Measurements from ENCODE around the gene GADL1. TPM values are rescaled to one million over a fixed set of nuclear protein-coding genes. Genes with fewer than 3 reads are reported as not detected.

Gene GADL1
- total RNA-seq, 1 donor from 2014 or later = 3.3 TPM

DNA sequence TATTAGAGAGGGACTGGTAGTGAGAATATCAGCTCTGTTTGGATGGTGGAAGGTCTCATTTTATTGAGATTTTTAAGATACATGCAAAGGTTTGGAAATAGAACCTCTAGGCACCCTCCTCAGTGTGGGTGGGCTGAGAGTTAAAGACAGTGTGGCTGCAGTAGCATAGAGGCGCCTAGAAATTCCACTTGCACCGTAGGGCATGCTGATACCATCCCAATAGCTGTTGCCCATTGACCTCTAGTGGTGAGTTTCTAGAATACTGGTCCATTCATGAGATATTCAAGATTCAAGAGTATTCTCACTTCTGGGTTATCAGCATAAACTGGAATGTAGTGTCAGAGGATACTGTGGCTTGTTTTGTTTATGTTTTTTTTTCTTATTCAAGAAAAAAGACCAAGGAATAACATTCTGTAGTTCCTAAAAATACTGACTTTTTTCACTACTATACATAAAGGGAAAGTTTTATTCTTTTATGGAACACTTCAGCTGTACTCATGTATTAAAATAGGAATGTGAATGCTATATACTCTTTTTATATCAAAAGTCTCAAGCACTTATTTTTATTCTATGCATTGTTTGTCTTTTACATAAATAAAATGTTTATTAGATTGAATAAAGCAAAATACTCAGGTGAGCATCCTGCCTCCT lies 200.9 kb downstream of the GADL1 start:
- DNase-seq = peak; percentile 74

DNA sequence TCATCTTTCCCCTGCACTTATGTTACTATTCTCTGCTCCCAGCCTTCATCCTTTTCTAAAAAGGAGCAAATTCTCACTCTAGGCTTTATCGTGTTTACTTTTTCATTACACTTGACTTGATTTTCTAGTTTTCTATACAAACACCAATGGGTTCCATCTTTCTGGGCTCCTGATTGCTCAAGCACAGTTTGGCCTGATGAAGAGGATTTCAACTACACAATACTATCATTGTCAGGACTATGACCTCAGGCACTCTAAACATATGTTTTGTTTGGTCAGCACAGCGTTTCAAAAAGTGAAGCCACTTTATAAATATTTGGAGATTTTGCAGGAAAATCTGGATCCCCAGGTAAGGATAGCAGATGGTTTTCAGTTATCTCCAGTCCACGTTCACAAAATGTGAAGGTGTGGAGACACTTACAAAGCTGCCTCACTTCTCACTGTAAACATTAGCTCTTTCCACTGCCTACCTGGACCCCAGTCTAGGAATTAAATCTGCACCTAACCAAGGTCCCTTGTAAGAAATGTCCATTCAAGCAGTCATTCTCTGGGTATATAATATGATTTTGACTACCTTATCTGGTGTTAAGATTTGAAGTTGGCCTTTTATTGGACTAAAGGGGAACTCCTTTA lies 201.8 kb downstream of the GADL1 start:
- DNase-seq = no peak

DNA sequence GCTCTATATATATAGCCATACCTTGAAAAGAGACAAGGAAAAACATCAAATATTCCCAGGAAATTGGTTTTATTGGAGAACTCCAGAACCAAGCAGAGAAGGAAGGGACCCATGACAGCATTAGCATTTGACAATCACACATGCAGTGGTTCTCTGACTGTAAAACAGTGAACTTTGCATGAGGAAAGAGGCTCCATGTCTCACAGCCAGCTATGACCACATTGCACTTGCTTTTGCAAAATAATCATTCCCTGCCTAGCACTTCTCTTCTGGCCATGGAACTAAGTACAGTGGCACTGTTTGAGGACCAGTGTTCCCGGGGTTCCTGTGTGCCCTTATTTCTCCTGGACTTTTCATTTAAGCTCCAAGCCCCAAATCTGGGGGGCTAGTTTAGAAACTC lies 202.5 kb downstream of the GADL1 start:
- no peak for DNase-seq

DNA sequence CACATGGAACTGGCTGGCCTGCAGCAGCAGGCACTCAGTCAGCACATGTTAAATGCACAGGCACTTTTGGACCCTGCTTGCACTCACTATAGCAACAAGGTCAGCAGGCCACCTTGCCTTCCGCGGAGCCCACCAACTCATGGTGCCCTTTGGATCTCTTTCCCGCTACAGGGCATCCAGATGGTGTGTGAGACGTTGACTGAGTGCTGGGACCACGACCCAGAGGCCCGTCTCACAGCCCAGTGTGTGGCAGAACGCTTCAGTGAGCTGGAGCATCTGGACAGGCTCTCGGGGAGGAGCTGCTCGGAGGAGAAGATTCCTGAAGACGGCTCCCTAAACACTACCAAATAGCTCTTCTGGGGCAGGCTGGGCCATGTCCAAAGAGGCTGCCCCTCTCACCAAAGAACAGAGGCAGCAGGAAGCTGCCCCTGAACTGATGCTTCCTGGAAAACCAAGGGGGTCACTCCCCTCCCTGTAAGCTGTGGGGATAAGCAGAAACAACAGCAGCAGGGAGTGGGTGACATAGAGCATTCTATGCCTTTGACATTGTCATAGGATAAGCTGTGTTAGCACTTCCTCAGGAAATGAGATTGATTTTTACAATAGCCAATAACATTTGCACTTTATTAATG lies 203.1 kb downstream of the GADL1 start:
- no peak for DNase-seq

DNA sequence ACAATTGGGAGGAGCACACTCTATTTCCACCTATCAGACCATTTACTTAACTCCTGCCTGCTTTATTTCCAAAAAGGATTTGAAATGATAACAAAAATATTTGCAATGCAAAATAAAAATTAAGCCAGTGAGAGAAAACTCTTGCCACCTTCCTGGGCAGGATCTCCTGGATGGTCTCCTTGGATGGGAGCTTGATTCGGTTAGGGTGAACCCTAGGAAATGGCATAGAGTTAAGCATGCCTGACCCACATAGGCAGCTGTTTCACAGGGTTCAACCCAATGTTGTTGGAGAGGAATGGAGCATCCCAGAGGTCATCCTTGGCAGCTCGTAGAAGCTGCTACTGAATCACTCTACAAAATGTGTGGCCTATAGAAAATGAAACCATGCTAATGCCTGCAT lies 204.3 kb downstream of the GADL1 start:
- DNase-seq = no peak

DNA sequence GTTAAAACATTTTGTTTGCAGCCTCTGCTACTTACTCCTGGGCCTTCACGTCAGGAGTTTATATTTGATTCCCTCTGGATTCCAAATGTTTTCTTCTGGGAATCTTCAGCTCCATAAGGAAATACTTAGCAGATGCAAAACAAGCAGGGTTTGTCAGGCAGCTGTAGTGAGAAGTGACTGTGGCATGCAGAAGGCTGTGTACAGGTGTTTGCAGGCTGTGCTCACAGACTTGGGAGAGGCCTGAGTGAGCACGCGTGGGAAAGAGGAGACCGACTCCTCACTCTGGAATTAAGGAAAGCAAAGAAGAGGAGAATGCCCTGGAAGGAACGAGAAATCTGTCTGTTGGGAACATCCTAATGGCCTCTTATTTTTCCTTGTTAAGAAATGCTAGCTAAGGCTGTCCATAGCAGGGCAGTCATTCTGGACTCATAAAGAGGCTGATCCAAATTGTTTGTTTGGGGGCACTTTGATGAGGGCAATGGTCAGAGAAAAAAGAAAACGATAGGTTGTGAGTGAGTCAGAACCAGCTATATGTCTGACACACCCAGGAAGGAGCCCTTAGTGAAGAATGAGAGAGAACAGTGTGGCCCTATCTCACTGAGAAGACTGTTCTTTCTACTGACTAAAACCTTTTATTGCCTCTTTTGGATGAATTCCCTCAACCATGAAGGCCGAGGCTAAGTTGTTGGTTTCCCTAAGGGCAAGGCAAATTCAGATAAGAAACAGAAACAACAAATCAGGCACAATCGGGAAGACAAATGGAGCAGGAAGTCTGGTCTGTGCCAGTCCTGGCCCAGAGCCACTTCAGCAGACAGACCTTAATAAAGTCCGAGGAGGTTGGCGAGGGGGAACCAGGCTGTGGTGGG lies 205.5 kb downstream of the GADL1 start:
- no peak for DNase-seq

DNA sequence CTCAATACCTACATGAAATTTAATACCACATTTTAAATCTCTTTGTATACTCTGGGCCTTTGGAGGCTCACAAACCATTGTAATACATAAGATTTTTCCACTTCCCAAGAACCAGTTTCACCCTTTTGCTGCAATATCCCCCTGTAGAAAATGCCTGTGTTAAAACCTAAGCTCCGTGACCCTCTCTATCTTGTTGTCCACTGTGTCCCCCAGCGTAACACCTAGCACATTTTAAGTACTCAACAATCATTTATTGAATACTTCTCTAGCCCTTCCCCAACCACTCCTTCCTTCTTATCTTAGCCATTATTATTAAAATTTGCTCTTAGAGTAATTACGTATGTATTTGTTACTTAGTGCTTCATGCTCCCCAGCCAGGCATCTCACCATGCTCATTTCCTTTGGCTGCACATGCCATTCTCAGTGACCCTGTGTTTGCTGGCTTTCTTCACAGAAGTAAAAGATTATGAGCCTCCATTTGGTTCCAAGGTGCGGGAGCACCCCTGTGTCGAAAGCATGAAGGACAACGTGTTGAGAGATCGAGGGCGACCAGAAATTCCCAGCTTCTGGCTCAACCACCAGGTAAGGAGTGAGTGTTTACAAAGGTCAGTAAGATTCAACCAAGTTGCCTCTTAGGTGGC lies 206.4 kb downstream of the GADL1 start:
- DNase-seq = no peak

DNA sequence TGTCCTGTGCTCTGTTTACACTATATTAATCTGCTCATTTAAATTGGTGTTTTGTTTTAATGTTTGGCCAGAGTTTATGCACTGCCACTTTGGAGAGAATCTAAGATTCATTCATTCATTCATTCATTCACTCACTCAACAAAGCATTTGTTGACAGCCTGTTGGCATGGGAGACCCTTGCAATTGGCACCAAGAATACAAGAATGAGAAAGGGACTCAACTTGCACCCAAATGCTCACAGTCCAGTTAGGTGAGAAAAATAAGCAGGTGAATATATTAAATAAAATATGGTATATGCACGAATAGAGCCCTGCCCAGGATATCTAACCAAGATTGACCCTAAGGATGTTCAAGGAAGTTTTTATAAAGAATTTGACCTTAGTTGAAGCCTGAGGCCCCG lies 207.7 kb downstream of the GADL1 start:
- DNase-seq = no peak

DNA sequence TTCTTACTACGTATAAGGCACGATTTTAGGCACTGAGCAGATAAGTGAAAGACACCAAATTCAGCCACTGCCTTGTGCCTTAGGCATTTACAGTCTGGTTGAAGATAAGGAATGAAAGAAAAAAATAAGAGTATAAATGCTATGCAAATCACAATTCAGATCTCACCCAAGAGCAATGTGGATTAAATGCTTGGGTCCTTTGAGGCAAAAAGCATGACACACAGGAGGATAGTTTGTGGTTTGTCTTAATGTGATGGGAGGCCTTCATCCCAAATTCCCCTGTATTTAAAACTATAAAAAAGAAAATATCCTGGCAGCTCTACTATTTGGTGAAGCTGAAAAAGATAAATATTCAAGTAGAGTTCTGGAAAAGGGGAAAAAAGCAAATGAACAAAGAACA lies 208.3 kb downstream of the GADL1 start:
- DNase-seq = no peak

DNA sequence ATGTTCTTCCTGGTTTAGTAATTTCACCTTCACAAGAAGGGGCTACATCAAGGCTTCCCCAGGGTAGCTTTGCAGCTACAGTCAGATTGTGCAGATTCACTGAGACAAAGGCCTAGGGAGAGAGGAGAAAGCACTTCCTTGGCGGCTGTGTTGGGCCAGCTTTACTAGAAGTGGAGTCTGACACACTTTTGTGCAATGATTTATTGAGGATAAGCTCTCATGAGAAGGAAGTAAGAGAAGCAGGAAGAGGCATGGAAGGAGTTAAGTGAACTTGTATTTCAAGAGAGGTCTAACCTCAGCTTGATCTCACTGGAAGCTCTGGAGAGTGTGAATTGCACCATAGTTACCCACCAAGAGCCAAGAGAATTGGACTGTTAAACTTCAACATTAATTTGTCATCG lies 209.2 kb downstream of the GADL1 start:
- no peak for DNase-seq

DNA sequence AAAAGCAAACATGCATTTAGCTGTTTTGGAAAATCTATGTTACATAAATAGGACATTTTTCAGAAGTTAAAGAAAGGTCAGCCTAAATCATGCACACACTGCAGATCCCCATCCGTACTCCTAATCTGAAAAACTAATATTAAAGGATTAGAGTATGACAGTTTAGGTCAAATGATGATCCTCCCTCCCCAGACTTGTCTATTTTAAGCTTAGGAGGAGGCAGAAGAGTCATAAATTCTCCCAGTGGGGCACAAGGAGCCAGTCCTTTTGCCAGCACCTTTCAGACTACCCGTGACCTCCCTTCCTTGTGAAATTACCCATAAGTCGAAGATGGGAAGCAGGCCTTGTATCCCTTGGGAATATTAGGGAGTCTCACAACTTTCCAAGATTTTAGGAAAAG lies 210.1 kb downstream of the GADL1 start:
- no peak for DNase-seq

DNA sequence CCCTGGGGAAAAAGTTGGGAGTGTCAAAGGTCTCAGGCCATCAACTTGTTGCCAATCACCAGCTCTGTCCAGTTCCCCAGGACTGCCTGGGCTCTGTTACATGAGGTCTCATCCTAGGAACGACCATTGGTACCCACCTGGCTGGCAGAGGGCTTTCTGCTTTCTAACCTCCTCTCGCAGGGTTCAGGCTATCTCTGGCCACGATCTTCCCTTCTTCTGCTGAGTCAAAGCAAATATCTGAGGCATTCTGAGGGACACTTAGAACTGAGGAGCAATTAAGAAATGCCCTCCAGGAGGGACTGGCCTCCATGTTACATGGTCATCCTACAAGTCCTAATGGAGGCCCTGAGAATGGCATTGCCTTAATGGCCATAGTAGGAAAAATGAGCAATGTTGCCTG lies 210.7 kb downstream of the GADL1 start:
- no peak for DNase-seq

DNA sequence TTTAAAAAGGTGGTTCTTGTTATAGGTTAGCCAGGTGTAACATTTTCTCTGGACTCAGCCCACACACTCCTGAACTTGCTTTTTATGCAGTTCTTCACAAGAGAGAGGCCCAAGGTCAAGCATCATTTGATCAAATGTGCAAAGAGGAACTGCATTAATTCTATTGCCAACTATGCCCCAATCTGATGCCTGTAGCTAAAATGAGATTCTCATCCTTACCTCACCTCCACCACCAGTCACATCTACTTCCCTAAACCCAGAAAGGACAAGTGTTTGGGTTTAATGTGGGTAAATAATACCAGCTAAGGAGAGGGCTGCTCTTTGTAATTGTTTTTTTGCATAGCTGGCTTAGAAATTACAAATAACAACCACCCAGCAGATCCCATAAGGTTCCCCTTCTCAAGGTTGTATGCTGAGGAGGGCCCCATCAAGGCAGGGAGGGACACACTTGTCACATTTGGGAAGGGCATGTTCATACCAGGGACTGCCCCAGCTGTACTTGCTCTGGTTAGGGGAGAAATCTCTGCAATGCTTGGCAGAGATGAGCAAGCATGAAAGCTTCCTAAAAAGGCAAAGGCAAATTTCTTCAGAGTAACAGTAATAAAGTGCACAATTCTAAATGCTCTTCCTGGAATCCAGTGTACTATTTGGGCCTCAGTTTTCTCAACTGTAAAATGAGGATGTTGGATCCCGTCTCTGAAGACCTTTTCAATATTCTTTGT lies 211.9 kb downstream of the GADL1 start:
- DNase-seq = no peak

DNA sequence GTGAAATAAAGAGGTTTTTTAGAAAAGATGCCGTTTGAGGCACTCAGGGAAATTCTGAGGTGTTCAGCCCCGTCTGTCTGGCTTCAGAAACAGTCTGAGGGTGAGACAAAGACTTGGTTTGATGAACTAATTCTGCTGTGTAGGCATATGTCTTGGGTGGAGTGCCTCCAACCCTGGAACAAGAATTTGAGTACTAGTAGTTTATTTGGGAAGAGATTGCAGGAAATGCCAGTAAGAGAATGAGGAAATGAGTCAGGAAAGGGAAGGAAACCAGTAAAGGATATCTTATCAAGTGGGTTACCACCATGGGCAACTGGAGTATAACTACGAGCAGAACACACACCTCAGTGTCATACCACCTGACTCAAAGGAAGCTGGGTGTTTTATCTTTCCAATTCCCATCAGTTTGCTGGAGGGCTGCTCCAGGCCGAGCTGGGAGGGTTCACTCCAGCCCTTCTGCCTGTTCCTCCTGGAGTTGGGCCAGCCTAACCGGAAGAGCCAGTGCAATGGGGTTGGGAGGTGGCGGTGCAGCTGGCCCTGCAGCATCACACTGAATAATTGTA lies 212.7 kb downstream of the GADL1 start:
- DNase-seq = peak; percentile 65

DNA sequence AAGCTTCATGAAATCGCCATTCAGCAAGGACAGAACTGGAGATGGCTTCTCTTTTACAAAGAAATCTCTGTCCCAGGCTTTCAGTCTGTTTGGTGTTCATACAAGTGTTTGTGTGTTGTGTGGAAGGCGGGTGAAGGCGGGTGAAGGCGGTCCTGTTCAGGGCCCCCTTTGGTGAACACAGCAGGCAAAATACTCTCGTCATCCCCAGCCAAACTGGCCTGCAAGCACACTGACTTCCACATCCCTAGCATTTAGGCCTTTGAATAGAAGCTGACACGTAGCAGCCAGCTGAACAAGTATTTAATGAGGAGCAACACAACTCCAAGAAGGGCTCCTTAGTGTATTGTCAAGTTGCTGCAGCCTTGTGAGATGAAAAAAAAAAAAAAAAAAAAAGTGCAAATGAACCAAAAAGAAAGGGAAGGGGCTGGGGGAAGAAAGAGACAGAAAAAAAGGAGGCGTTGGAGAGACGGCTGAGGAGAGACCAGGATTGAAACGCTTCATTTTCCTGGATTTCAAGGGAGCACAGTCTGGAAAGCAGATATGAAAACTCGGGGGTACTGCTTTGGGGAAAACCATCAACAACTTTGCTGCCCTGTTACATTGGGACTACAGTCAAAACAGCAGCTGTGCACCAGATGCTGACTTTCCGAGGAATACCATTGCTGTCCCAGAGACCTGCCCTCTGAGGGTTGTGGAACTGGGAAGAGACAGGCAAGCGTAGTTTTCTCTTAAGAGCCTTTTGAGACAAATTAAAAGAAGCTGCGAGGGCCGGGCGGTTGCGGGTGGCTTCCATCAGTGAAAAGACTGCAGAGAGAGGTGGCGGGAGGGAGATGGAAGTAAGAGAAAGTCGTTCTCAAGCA lies 213.4 kb downstream of the GADL1 start:
- peak; percentile 94 for DNase-seq

DNA sequence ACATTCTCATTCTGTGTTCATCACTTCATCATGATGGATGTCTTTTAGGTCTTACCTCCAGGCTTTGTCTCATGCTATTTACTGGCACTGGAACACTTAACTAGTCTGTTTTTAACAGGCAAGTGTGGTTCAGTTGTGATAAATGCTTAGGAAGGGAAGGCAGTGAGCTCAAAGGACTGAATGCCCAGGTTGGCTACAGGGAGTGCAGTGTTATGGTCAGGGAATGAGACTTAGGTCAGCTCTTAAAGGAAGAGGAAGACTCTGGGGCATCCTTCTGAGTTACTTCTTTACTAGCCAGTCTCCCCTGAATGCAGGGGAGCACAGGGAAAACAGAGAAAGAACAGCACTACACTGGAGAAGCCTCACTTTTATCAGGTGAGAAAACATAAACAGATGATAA lies 215.4 kb downstream of the GADL1 start:
- DNase-seq = no peak

DNA sequence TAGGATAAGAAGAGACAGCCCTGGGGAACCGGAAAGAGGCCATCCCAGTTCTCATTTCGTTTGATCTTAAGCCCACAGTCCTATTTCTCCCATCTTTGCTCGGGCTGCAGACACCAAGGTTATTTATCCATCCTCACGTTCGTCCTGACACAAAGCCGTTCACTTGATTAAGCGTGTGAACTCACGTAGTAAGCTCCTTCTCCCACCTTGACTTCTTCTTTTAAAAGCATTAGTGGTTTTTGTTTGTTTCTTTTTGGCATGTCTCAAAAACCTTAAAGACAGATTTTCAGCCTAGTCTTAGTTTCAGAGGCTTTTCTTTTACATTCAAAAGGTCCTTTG lies 217.1 kb downstream of the GADL1 start:
- DNase-seq = no peak

DNA sequence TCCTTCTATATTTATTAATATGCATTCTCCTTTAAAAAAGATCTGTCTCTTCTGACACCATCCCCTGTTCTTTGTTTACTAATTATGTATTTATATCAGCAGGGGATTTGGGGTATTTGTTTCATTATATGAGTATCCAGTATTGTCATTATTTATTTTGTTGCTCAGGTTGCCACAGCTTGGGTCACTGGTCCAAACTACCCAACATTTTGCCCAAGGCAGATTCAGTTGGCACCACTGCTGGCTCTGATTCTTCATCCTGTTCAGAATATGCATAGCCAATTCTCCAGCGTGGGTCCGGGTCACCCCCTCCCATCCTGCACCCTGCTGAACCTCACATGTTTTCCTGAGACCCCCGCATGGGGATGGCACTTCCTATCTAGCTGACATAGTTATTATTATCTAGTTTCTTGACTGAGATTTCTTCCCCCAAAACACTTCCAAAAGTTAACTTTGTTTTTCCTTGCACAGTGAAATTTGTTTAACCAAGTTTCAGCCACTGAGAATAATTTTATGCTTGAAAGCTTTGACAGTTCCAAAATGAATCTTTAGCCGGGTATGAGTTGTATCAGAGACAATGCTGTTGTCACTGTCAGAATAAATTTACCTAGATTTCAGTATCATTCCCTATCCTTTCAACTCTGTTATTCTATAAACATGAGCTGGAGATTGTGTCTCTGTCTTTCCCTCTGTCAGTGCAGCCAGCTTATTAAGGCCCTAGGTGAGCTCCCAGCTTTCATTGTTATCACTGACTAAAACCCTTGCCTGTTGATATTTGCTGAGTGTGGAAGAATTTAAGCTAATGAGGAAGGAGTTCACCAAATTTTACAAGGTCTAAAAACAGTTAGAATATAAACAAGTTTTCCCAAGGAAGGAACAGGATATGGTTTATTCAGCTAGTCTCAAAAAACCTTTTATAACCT lies 217.8 kb downstream of the GADL1 start:
- no peak for DNase-seq

Measured in skin of body (tissue), 2 donors.